SK-N-MC (cell line): Measurements from ENCODE around the gene ATP1A2.

Experiments used
- DNase-seq: peaks from one replicate; pipeline ENCODE4 v3.0.0-alpha.2; 2011; ENCODE audit warnings: low read depth, low spot score
- H3K27ac ChIP-seq: fragments of 200-600 bp; sonication (generic); 2 replicates; pipeline ENCODE4 v1.5.1; 2016; ENCODE audit warnings: mixed run types
- H3K36me3 ChIP-seq: fragments of 200-600 bp; sonication (generic); 2 replicates; pipeline ENCODE4 v1.6.1; 2017; ENCODE audit warnings: antibody characterized with exemption, low read length, mixed read lengths; ENCODE audit not compliant: insufficient read depth
- H3K4me3 ChIP-seq: fragments of 200-600 bp; sonication (generic); 2 replicates; pipeline ENCODE4 v1.5.1; 2016
- H3K9ac ChIP-seq: fragments of 200-600 bp; sonication (generic); 2 replicates; pipeline ENCODE4 v1.8.0; 2017; ENCODE audit warnings: mixed run types, mixed read lengths; ENCODE audit not compliant: insufficient read length
- H3K9me3 ChIP-seq: fragments of 200-600 bp; sonication (generic); 2 replicates; pipeline ENCODE4 v1.6.1; 2017; ENCODE audit warnings: low read depth, mild to moderate bottlenecking, antibody characterized with exemption, low read length, moderate library complexity, mixed read lengths
- EZH2 ChIP-seq: fragments of 200-600 bp; sonication (generic); IDR thresholded peaks from one replicate; pipeline ENCODE4 v1.6.1; 2017; ENCODE audit warnings: antibody characterized with exemption
- FOXP2 ChIP-seq: optimal IDR thresholded peaks from 2 replicates; pipeline ENCODE3; 2011; ENCODE audit warnings: mild to moderate bottlenecking, moderate library complexity; ENCODE audit not compliant: insufficient read depth; ENCODE audit errors: extremely low read length, control extremely low read depth
- POLR2AphosphoS5 ChIP-seq: IDR thresholded peaks from 2 replicates; pipeline ENCODE4 v1.6.1; 2012; ENCODE audit warnings: mild to moderate bottlenecking, low read depth, low read length, borderline replicate concordance

The ATP1A2 gene

GRCh38 chr1:160133990-160134770 is 18.6 kb downstream of the ATP1A2 start:
- H3K9me3 ChIP-seq: no peaks in the 10 kb centered on the region
- TF ChIP-seq FOXP2 (no peak), POLR2AphosphoS5 (no peak), EZH2 (no peak)
- H3K36me3 ChIP-seq: no peaks in the 10 kb centered on the region
- H3K9ac ChIP-seq: no peak overlapping the region
- H3K27ac ChIP-seq: no peak overlapping the region
- H3K4me3 ChIP-seq: no peak overlapping the region
- no peak for DNase-seq

- Histone ChIP-seq H3K9me3 (no peaks in the 10 kb centered on the region), H3K27ac (no peak overlapping the region), H3K4me3 (no peak overlapping the region), H3K9ac (no peak overlapping the region), H3K36me3 (no peaks in the 10 kb centered on the region)
- TF ChIP-seq POLR2AphosphoS5: no peak
- no peak for TF ChIP-seq EZH2
- no peak for TF ChIP-seq FOXP2
- no peak for DNase-seq
These were observed 19.4 kb downstream of the ATP1A2 start for GRCh38 chr1:160134791-160135572.

DNA sequence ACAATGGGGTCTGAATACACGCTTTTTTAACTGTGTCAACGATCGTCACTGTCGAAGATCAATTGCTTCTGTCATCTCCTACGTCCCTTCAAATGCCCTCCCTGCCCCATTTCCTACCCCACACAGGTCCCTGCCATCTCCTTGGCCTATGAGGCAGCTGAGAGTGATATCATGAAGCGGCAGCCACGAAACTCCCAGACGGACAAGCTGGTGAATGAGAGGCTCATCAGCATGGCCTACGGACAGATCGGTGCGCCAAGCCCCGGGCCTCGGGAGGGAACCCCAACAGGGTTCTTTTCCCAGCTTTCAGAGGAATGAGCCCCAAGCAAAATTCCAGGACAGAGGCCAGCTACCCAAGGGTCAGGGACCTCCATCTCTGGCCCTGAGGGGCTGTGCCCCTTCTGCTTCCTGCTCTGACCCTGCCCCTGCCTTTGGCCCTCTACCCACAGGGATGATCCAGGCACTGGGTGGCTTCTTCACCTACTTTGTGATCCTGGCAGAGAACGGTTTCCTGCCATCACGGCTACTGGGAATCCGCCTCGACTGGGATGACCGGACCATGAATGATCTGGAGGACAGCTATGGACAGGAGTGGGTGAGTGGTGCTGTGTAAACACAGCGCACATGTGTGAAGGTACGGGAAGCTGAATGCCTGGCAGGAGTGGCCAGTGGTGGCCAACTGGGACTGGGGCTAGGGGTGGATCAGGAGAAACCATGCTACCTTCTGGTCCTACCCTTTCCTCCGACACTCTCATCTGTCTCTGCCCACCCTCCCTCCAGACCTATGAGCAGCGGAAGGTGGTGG is 20.8 kb downstream of the ATP1A2 start:
- TF ChIP-seq EZH2 (no peak), POLR2AphosphoS5 (no peak), FOXP2 (no peak)
- no peaks in the 10 kb centered on the region for H3K36me3 ChIP-seq
- H3K27ac ChIP-seq: no peak overlapping the region
- H3K9me3 ChIP-seq: no peaks in the 10 kb centered on the region
- no peak for DNase-seq
- no peak overlapping the region for H3K4me3 ChIP-seq
- H3K9ac ChIP-seq: no peak overlapping the region

DNA sequence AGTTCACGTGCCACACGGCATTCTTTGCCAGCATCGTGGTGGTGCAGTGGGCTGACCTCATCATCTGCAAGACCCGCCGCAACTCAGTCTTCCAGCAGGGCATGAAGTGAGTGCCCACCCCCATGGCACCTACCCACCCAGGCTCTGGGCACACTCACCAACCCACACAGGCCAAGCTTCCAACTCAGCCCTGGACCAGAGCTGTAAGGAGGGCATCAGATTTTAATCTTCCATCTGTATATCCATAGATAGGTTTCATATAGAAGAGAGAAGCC is 21.3 kb downstream of the ATP1A2 start:
- no peak for TF ChIP-seq FOXP2
- no peak for TF ChIP-seq EZH2
- no peak for TF ChIP-seq POLR2AphosphoS5
- H3K27ac ChIP-seq: no peak overlapping the region
- no peaks in the 10 kb centered on the region for H3K9me3 ChIP-seq
- no peak overlapping the region for H3K4me3 ChIP-seq
- H3K36me3 ChIP-seq: no peaks in the 10 kb centered on the region
- H3K9ac ChIP-seq: no peak overlapping the region
- DNase-seq: no peak

DNA sequence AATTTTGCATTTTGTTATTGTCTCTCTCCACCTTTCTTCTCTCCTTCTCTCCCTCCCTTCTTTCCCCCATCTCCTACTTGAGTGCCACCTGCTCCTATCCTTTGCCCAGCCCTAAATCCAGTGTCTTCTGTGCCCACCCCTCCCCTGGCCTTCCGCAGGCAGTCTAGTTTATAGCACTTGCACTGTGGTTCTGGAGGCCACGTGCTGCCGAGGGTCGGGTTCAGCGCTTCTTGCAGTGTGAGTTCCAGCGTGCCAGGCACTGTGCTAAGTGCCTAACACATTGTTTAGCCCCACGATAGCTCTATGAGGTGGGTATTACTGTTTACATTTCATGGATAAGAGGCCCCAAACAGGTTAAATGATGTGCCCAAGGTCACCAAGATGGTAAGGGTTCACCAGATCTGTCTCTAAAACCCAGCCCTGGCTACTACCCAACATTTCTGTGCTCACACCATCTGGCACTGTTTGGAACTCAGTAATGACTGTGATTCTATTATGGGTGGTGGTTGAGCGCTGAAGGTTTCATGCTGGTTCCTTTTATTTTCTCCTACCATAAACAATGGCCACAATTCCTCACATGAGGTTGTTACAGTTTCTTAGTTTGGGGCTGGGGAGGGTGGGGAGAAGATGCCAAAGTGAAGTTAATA is 21.8 kb downstream of the ATP1A2 start:
- TF ChIP-seq POLR2AphosphoS5: no peak
- no peak for TF ChIP-seq FOXP2
- no peak for TF ChIP-seq EZH2
- Histone ChIP-seq H3K27ac (no peak overlapping the region), H3K4me3 (no peak overlapping the region), H3K9me3 (no peaks in the 10 kb centered on the region), H3K9ac (no peak overlapping the region), H3K36me3 (no peaks in the 10 kb centered on the region)
- DNase-seq: no peak

DNA sequence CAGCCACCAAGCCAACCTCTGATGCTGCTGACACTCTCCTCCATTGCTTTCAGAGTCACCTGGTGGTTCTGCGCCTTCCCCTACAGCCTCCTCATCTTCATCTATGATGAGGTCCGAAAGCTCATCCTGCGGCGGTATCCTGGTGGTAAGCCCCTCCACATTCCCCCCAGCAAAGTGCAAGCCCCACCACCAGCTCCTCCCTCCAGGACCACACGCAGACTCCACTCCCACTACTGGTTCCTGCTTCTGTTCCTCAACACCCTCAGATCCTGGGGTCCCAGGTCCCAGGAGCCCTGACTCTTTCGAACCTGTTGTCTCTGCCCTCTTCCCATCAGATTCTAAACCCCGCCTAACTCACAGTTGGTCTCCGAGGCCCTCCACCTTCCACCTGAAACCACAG is 24.3 kb downstream of the ATP1A2 start:
- H3K9me3 ChIP-seq: no peaks in the 10 kb centered on the region
- no peak for DNase-seq
- TF ChIP-seq EZH2 (no peak), FOXP2 (no peak), POLR2AphosphoS5 (no peak)
- H3K36me3 ChIP-seq: no peaks in the 10 kb centered on the region
- H3K4me3 ChIP-seq: no peak overlapping the region
- H3K27ac ChIP-seq: no peak overlapping the region
- no peak overlapping the region for H3K9ac ChIP-seq

DNA sequence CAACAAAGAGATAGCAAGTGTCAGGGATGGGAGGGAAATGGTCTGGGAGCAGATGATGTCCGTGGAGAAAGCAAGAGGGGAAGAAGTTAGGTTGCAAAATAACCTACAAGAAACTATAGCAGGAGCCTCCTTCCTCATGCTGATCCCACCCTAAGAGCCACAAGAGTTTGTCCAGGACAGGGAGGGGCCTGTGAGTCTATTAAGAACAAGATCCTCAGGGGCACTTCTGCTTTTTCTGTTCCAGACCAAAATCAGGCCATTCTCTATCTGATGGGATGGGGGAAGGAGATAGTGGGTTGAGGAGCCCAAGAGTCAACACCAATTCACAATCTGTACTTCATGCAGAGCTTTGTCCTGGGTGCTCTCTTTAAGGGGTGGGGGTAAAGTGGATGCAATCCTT is 28.1 kb downstream of the ATP1A2 start:
- no peak overlapping the region for H3K4me3 ChIP-seq
- TF ChIP-seq FOXP2 (no peak), POLR2AphosphoS5 (no peak)
- H3K9ac ChIP-seq: no peak overlapping the region
- H3K36me3 ChIP-seq: no peaks in the 10 kb centered on the region
- no peak for DNase-seq
- H3K27ac ChIP-seq: no peak overlapping the region
- H3K9me3 ChIP-seq: no peaks in the 10 kb centered on the region

DNA sequence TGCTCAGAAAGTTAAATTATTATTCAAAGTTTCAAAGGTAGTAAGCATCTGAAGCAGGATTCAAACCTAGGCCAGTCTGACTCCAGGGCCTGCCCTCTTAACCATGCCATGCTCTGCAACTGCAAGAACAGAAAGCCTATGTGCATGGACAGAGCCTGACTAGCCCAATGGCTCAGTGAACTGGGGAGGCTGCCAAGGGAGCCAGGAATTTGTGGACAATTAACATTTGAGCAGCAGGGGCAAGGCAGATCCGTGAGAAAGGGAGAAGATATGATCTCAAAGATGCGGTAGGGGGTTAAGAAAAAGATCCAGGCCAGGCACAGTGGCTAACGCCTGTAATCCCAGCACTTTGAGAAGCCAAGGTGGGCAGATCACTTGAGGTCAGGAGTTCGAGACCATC is 29.4 kb downstream of the ATP1A2 start:
- no peak overlapping the region for H3K4me3 ChIP-seq
- H3K9ac ChIP-seq: no peak overlapping the region
- TF ChIP-seq POLR2AphosphoS5 (no peak), EZH2 (no peak), FOXP2 (no peak)
- no peak overlapping the region for H3K27ac ChIP-seq
- no peak for DNase-seq
- no peaks in the 10 kb centered on the region for H3K36me3 ChIP-seq
- no peaks in the 10 kb centered on the region for H3K9me3 ChIP-seq
